ENCODE results near the gene CORO6.

The CORO6 gene

GRCh38 chr17:29603109-29603674 lies 19.5 kb downstream of the CORO6 start:
- no peak overlapping the region for H3K27ac ChIP-seq
- in situ Hi-C loops (cut with HindIII; ENCODE audit: low pct_ligation_motif_present, low sequenced_read_pairs): no loop called here

GRCh38 chr17:29597361-29598172 lies 25.1 kb downstream of the CORO6 start:
- Histone ChIP-seq H3K27me3 (replicated peaks) (no peaks in the 10 kb centered on the region), H3K36me3 (replicated peaks) (no peaks in the 10 kb centered on the region), H3K27ac (no peak overlapping the region), H3K4me3 (ENCODE audit: low read depth, low read length) (no peak overlapping the region)
- TF ChIP-seq CTCF (IDR thresholded peaks at IDR 0.05; ENCODE audit: low read depth, low read length, missing control alignments): no peak
- in situ Hi-C loops (cut with HindIII; ENCODE audit: low pct_ligation_motif_present, low sequenced_read_pairs): no loop called here
- no peak for DNase-seq

More at GRCh38 chr17:29603109-29603674, 19.5 kb downstream of the CORO6 start:
- Histone ChIP-seq H3K36me3 (replicated peaks) (no peaks in the 10 kb centered on the region), H3K4me3 (ENCODE audit: low read depth, low read length) (no peak overlapping the region), H3K27me3 (replicated peaks) (no peaks in the 10 kb centered on the region)
- DNase-seq: no peak
- no peak for TF ChIP-seq CTCF (IDR thresholded peaks at IDR 0.05; ENCODE audit: low read depth, low read length, missing control alignments)

- TF ChIP-seq CTCF (IDR thresholded peaks at IDR 0.05; ENCODE audit: low read depth, low read length, missing control alignments): no peak
- no peak overlapping the region for H3K27ac ChIP-seq
- no peak overlapping the region for H3K4me3 ChIP-seq (ENCODE audit: low read depth, low read length)
- H3K27me3 ChIP-seq (replicated peaks): no peaks in the 10 kb centered on the region
- DNase-seq: no peak
- no peaks in the 10 kb centered on the region for H3K36me3 ChIP-seq (replicated peaks)
- in situ Hi-C loops (cut with HindIII; ENCODE audit: low pct_ligation_motif_present, low sequenced_read_pairs): no loop called here
Measured at GRCh38 chr17:29596811-29597210, 25.9 kb downstream of the CORO6 start.

- in situ Hi-C loops (cut with HindIII; ENCODE audit: low pct_ligation_motif_present, low sequenced_read_pairs): no loop called here
- no peak for TF ChIP-seq CTCF (IDR thresholded peaks at IDR 0.05; ENCODE audit: low read depth, low read length, missing control alignments)
- Histone ChIP-seq H3K36me3 (replicated peaks) (no peaks in the 10 kb centered on the region), H3K27me3 (replicated peaks) (no peaks in the 10 kb centered on the region), H3K27ac (no peak overlapping the region), H3K4me3 (ENCODE audit: low read depth, low read length) (no peak overlapping the region)
- no peak for DNase-seq
Measured at GRCh38 chr17:29595943-29596774, 26.6 kb downstream of the CORO6 start.

GRCh38 chr17:29595107-29595942 lies 27.4 kb downstream of the CORO6 start:
- no peak for DNase-seq
- in situ Hi-C loops (cut with HindIII; ENCODE audit: low pct_ligation_motif_present, low sequenced_read_pairs): no loop called here
- H3K36me3 ChIP-seq (replicated peaks): no peaks in the 10 kb centered on the region
- no peak for TF ChIP-seq CTCF (IDR thresholded peaks at IDR 0.05; ENCODE audit: low read depth, low read length, missing control alignments)
- H3K27ac ChIP-seq: no peak overlapping the region
- H3K4me3 ChIP-seq (ENCODE audit: low read depth, low read length): no peak overlapping the region
- no peaks in the 10 kb centered on the region for H3K27me3 ChIP-seq (replicated peaks)
